Right ventricle myocardium superior (tissue), 1 donor: ENCODE measurements around the gene MGME1. TPM values are rescaled to one million over a fixed set of nuclear protein-coding genes. Genes with fewer than 3 reads are reported as not detected.

Experiments used
- ATAC-seq: fragments of 200-7000 bp; cut with Tn5 transposase; one replicate; pipeline ENCODE4 v1.9.1; 2020; ENCODE audit warnings: mild to moderate bottlenecking; ENCODE audit not compliant: poor library complexity
- DNase-seq: peaks from one replicate; pipeline ENCODE4 v3.0.0-alpha.2; 2020
- intact Hi-C: fragments of 100-400 bp; cut with DNase I; formaldehyde crosslinking; loops from one replicate; pipeline ENCODE4 v1.11.2; 2022
- total RNA-seq: library from RNA; stranded (reverse); fragmentation: NEBNext Ultra II Directional; extraction: Animal tissue kit (Norgen Biotek cat#: 25700); gene quantifications from one replicate; pipeline ENCODE4 v1.2.1, GENCODE V29; 2021
- donor health status: DM: no; HTN: yes; CAD: no; lungs with severe emphysema.

The MGME1 gene
- total RNA-seq, 1 donor from 2014 or later: 14.2 TPM

DNA sequence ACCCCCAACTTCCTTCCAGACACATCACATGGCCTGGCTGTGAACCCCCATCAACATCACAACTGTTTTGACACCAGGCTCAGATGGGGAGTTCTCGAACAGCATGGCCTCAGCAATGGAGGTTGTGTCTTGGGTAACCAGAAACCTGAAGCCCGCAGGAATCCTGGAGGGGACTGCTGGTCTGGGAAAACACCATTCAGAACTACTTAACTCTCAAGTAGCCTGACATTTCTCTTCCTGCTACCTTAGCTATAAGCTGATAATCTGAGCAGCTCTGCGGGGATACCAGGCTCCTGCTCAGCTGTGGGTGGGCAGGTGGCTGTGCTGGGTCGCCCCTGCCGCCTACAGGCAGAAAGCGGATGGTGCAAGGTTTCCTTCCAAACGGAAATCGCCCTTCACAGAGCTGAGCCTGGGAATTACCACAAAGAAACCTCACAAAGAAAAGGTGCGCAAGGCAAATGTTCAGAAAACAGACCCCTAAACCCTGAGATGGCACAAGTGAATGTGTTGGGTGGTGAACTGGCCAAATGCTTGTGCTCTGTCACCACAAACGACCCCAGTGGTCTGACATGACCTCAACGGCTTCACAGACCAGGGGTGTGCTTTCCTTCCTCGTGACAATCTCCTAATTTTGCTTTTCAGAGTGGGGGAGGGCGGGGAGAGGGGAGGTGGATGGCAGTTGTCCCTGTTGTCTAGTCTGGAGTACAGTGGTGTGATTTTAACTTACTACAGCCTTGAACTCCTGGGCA lies 29.8 kb upstream of the MGME1 start:
- ATAC-seq: peak; percentile 82
- peak; percentile 72 for DNase-seq
- intact Hi-C loops: no loop called here

GRCh38 chr20:17939622-17940223 lies 29.1 kb upstream of the MGME1 start:
- intact Hi-C loops: no loop called here
- no peak for ATAC-seq
- DNase-seq: no peak

DNA sequence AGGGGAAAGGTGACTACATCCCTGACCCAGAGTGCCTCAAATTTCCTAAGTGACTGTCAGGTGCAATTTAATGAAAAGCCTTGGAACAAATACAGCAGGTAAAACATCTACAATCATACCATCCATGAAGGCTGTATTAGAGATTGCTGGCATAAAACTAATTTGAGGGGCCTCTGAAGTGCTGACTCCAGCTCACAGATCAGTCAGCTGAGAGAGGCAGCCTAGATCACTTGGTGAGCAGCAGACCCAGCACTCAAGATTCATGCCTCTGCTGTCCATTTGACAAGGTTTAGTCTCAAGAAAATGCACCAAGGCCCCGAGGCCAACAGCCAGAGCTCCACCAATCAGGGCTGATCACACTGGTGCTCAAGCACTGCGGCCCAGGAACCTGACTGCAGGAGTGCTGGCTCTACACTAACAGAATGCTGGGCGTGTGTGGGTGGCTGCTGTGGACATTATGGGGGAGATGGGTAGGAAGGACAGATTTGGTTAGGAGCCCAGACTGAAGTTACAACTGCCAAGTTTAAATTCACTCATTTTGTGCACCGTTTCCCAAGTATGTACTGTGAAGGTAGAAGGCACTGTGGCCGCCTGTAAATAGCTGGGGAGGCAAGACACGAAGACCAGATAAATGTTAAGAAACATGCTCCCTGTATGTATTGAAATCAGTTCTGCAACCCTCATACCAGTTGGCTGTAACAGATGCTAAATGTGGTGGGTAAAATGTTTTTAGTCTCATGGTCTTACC lies 28.4 kb upstream of the MGME1 start:
- ATAC-seq (no peak), DNase-seq (no peak)
- intact Hi-C loops: no loop called here

DNA sequence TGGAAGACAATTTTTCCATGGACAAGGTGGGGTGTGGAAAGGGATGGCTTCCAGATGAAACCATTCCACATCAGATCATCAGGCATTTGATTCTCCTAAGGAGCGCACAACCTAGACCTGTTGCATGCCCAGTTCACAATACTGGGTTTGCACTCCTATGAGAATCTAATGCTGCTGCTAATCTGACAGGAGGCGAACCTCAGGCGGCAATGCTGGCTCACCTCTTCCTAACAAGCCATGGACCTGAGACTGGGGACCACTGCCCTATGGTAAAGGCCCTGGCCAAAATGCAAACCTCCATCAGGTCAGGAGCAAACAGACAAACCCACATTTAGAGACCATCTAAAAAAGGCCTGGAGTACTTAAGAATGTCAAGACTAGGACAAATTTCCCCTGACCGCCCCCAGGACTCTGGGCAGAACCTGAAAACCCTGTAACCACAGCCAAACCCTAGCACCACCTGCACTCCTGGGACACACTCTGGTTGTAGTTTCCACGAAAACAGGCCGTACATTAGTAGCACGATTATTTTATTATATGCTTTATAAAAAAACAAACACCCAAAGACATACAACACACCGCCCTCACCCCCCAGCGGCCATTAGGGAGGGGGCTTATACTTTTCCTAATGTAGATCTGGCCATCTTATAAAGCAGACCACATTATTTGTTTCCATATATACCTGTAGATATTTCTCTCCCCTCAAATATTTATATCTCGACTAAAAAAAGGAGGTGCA lies 27.6 kb upstream of the MGME1 start:
- intact Hi-C loops: no loop called here
- DNase-seq (no peak), ATAC-seq (no peak)

- intact Hi-C loops: no loop called here
- no peak for ATAC-seq
- DNase-seq: no peak
These were observed 27.0 kb upstream of the MGME1 start for GRCh38 chr20:17941826-17942196.

DNA sequence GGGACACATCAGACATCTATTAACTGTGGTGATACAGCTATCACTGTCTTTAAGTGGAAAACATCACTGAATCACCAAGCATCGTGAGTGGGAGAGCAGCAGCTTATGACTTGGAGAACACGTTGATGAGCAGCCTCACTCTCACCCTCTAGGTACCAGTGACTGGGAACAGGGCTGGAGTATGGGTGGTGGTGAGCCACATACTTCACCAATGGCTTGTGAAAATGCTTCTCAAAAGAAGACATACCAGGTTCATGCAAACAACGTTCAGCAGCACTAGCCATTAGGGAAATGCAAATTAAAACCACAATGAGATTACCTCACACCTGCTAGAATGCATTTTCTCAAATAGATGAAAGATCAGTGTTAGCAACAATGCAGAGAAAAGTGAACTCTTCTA lies 25.5 kb upstream of the MGME1 start:
- ATAC-seq (no peak), DNase-seq (no peak)
- intact Hi-C loops: no loop called here

DNA sequence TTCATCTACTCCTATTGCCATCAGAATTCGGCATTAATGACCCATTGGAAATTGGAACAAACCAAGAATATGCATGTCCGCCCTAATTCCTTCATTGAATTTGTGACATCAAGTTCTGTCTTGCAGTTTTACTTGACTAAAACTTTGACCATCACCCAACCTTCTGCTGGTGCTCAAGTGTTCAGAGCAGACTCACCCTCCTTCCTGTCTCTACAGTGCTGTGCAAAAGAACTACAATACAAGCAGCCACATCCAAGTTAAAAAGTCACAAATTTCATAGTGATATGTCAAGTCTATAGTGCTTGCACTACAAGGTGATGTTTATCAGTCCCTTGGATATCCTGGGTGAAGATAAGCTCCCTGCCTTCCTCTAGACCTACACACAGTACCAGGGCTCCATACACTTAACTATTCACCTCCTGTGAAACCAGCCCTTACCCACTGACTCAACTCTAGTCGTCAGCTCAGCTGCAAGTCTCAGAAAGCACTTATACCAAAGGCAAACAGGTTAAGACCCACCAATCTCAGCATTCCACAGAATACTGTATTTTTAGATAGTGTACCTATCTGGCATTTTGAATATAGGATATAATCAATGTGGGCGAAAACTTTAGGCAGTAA lies 23.9 kb upstream of the MGME1 start:
- intact Hi-C loops: no loop called here
- DNase-seq: no peak
- ATAC-seq: no peak

DNA sequence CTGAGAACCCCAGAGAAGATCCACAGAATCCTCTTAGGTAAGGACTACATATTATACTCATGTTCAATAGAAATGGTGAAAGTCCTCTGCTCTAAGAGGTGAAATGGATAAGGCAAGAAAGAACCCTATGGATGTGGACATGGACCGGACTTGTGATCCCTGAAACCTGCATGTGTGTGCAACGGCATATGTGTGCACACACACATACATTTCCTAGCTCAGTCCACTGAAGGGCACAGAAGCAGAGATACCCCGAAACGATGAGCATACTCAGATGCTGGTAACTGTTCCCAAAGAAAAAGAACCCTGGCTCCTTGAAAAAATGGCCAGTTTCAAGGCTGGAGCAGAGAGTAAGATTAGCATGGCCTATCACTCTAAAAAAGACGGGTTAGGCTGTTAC lies 22.8 kb upstream of the MGME1 start:
- intact Hi-C loops: no loop called here
- ATAC-seq: no peak
- no peak for DNase-seq

- no peak for DNase-seq
- intact Hi-C loops: no loop called here
- ATAC-seq: no peak
These were observed 22.0 kb upstream of the MGME1 start for GRCh38 chr20:17946572-17947473.

DNA sequence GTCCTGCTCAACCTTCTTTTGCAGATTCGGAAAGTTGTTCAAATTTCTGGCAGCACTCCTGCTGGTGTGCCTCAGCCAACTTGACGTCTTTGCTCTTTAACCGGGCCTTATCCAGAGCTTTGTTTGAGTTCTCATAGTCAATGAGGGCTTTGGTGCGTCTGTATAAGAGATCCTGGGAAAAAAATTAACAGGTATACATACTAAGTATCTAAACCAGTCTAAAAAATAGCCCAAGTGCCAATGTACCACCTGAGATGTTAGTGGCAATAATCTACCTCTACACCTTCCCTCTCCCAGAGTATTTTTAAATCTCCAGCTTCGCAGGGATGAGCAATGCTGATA lies 21.4 kb upstream of the MGME1 start:
- intact Hi-C loops: no loop called here
- DNase-seq (no peak), ATAC-seq (no peak)

DNA sequence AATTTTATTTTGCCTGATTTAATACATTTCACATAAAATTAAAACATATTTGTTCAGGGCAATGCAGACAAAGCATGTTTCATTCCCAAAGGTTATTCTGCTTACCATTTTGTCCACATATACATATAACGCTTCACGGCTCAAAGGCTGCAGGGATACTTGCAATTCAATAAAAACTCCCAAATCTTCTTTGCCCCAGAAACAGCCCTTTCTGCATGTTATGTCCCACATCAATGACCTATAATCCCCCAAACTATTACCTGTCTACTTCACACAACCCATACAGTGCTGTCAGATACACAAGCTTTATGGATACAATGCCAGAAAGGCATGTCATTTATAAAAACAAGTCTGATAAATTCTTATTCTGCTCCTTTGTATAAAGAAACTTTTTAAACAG lies 20.4 kb upstream of the MGME1 start:
- DNase-seq (no peak), ATAC-seq (no peak)
- intact Hi-C loops: no loop called here

GRCh38 chr20:17949899-17950298 lies 18.9 kb upstream of the MGME1 start:
- no peak for ATAC-seq
- intact Hi-C loops: no loop called here
- DNase-seq: no peak

DNA sequence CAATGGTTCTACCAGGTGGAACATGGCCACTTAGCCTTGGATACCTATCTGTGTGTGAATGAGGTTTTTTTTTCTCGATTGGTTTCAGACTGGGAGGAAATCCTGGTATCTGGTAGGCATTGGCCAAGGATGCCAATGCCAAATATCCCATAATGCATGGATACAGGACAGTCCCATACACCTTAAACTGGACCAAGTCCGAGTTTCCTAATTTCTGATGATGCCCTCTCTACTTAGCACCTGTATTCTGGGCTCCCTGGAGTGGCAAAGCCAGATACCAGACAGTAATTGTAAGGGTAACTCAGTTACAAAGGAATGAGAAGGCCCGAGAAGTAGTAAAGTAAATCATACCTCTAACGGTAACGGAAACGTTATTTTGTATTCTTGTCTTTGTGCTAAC lies 18.1 kb upstream of the MGME1 start:
- ATAC-seq (no peak), DNase-seq (no peak)
- intact Hi-C loops: no loop called here

GRCh38 chr20:17951323-17951722 lies 17.5 kb upstream of the MGME1 start:
- intact Hi-C loops: no loop called here
- ATAC-seq (no peak), DNase-seq (no peak)

GRCh38 chr20:17952692-17953684 lies 15.8 kb upstream of the MGME1 start:
- ATAC-seq (no peak), DNase-seq (no peak)
- intact Hi-C loops: no loop called here

DNA sequence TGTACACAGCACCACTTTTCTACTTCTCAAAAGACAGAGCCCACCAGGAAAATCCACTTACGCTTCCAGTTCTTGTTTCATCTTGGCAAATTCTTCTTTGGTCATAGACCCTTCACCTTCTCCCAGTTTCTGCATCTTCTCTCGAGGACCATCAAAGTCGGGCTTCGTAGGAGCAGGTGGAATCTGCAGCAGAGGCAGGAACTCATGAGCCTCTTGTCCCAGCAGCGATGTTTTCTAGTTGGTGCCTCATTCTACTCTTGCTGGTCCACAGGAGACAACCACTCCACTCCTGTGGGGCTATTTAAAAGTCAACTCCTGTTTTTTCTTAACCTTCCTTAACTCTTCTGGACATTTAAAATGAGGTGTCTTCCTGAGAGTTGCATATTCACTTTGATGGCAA lies 14.9 kb upstream of the MGME1 start:
- no peak for DNase-seq
- no peak for ATAC-seq
- intact Hi-C loops: no loop called here

- intact Hi-C loops: no loop called here
- no peak for DNase-seq
- no peak for ATAC-seq
These were observed 13.5 kb upstream of the MGME1 start for GRCh38 chr20:17955302-17955701.
